ENCODE measurements around the gene NMUR1.

Gene NMUR1

DNA sequence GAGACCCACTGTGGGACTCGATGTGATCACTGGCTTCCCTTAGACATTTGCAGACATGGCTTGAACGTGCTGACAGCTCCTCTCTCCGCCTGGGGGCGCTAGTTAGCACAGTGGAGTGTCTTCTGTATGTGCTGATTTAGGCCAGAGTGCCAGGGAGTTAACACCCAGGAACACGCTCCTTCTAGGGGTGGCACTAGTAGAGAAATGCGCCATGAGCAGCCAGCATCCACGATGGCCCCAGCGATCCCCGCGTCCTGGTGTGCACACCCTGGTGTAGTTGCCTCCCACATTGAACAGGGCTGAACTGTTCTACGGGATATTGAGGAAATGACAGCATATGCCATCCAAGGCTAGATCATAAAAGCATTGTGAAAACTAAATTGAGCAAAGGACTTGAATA is 11.4 kb upstream of the NMUR1 start:
- peaks cover 4% of the 10 kb centered on the region; the same call in 1 of the 2 replicates for H3F3A ChIP-seq (ENCODE audit: insufficient read depth, low read length)
- H3K9me2 ChIP-seq (replicated peaks; ENCODE audit: insufficient read depth, low read length) = no peaks in the 10 kb centered on the region
- TF ChIP-seq, protein P1, sequence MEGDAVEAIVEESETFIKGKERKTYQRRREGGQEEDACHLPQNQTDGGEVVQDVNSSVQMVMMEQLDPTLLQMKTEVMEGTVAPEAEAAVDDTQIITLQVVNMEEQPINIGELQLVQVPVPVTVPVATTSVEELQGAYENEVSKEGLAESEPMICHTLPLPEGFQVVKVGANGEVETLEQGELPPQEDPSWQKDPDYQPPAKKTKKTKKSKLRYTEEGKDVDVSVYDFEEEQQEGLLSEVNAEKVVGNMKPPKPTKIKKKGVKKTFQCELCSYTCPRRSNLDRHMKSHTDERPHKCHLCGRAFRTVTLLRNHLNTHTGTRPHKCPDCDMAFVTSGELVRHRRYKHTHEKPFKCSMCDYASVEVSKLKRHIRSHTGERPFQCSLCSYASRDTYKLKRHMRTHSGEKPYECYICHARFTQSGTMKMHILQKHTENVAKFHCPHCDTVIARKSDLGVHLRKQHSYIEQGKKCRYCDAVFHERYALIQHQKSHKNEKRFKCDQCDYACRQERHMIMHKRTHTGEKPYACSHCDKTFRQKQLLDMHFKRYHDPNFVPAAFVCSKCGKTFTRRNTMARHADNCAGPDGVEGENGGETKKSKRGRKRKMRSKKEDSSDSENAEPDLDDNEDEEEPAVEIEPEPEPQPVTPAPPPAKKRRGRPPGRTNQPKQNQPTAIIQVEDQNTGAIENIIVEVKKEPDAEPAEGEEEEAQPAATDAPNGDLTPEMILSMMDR (IDR thresholded peaks at IDR 0.05; ENCODE audit: low read length) = 0 out of 2 replicates have a peak, but pooled peaks have one; percentile 8
- no peak for TF ChIP-seq EZH2 (optimal IDR thresholded peaks at IDR 0.05; ENCODE audit: low read depth, low read length)
- no peaks in the 10 kb centered on the region for H3K36me3 ChIP-seq (replicated peaks; ENCODE audit: insufficient read depth, low read length)
- no peak overlapping the region for H3K9ac ChIP-seq (ENCODE audit: low read length)
- peaks cover 14% of the 10 kb centered on the region for H3K4me1 ChIP-seq (ENCODE audit: low read length)
- DNase-seq = no peak
- H3K9me3 ChIP-seq (replicated peaks; ENCODE audit: insufficient read depth, low read length) = no peaks in the 10 kb centered on the region
- H3K4me3 ChIP-seq (ENCODE audit: low read length) = no peak overlapping the region
- no peak overlapping the region for H3K27ac ChIP-seq (ENCODE audit: low read length)
- no peaks in the 10 kb centered on the region for H4K20me1 ChIP-seq (ENCODE audit: insufficient read depth, low read length)
- no peak overlapping the region for H2AFZ ChIP-seq (ENCODE audit: low read length)
- H3K4me2 ChIP-seq (ENCODE audit: low read depth, low read length) = no peak overlapping the region
- no peaks in the 10 kb centered on the region for H3K79me2 ChIP-seq (ENCODE audit: low read length)
- no peaks in the 10 kb centered on the region; the same call in 1 of the 2 replicates for H3K27me3 ChIP-seq (replicated peaks; ENCODE audit: insufficient read depth, low read length)

DNA sequence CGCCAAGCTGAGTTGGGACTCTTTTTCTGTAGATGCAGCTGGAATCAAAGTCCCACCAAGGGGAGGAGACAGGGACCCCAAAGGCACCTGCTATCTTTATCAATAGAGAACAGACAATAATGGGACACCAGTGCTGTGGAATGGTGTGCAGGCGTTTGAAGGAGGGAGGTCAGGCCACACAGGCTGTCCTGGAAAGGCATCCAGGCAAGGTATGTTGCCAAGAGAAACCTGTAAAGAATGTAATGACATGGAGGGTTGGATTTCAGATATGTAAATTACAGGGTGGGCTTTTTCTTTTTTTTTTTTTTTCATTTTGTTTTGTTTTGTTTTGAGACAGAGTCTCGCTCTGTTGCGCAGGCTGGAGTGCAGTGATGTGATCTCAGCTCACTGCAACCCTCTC is 9.7 kb upstream of the NMUR1 start:
- H3F3A ChIP-seq (ENCODE audit: insufficient read depth, low read length) = no peaks in the 10 kb centered on the region
- DNase-seq = no peak
- H3K9me2 ChIP-seq (replicated peaks; ENCODE audit: insufficient read depth, low read length) = no peaks in the 10 kb centered on the region
- H3K4me2 ChIP-seq (ENCODE audit: low read depth, low read length) = no peak overlapping the region
- peaks cover under 1% of the 10 kb centered on the region for H3K4me1 ChIP-seq (ENCODE audit: low read length)
- H3K27ac ChIP-seq (ENCODE audit: low read length) = no peak overlapping the region
- TF ChIP-seq, protein P1 (IDR thresholded peaks at IDR 0.05; ENCODE audit: low read length) = no peak
- TF ChIP-seq EZH2phosphoT487 (IDR thresholded peaks at IDR 0.05; ENCODE audit: low read length) (no peak), EZH2 (optimal IDR thresholded peaks at IDR 0.05; ENCODE audit: low read depth, low read length) (no peak)
- H4K20me1 ChIP-seq (ENCODE audit: insufficient read depth, low read length) = no peaks in the 10 kb centered on the region
- H3K36me3 ChIP-seq (replicated peaks; ENCODE audit: insufficient read depth, low read length) = no peaks in the 10 kb centered on the region
- no peaks in the 10 kb centered on the region; the same call in 1 of the 2 replicates for H3K27me3 ChIP-seq (replicated peaks; ENCODE audit: insufficient read depth, low read length)
- no peak overlapping the region for H3K9ac ChIP-seq (ENCODE audit: low read length)
- H3K79me2 ChIP-seq (ENCODE audit: low read length) = no peaks in the 10 kb centered on the region
- no peaks in the 10 kb centered on the region for H3K9me3 ChIP-seq (replicated peaks; ENCODE audit: insufficient read depth, low read length)
- H3K4me3 ChIP-seq (ENCODE audit: low read length) = no peak overlapping the region
- H2AFZ ChIP-seq (ENCODE audit: low read length) = no peak overlapping the region

DNA sequence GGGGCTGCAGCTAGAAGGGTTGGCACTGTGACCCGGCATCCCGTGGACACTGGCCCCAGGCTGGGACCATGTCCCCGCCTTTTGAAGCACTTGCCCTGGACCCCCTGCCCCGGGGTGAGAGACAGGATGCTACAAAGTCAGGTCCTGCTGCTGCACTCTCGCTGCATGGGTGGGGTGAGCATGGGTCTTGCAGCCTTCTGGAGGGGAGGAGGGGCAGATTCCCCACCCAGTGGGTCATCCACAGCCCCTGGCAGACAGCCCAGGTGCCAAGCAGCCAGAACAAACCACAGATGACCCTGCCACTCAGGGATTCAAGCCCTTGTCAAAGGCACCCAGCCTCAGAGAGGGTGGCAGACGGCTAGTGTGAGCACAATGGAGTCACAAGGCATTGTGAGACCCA is 5.7 kb upstream of the NMUR1 start:
- no peaks in the 10 kb centered on the region for H3F3A ChIP-seq (ENCODE audit: insufficient read depth, low read length)
- H3K27ac ChIP-seq (ENCODE audit: low read length) = no peak overlapping the region
- H3K79me2 ChIP-seq (ENCODE audit: low read length) = no peaks in the 10 kb centered on the region
- H3K9me3 ChIP-seq (replicated peaks; ENCODE audit: insufficient read depth, low read length) = no peaks in the 10 kb centered on the region
- no peak overlapping the region for H3K4me3 ChIP-seq (ENCODE audit: low read length)
- H3K4me2 ChIP-seq (ENCODE audit: low read depth, low read length) = no peak overlapping the region
- H3K36me3 ChIP-seq (replicated peaks; ENCODE audit: insufficient read depth, low read length) = no peaks in the 10 kb centered on the region
- no peak overlapping the region for H3K9ac ChIP-seq (ENCODE audit: low read length)
- DNase-seq = no peak
- no peaks in the 10 kb centered on the region for H4K20me1 ChIP-seq (ENCODE audit: insufficient read depth, low read length)
- 0 out of 2 replicates have a peak, but pooled peaks cover 2% of the 10 kb centered on the region for H3K27me3 ChIP-seq (replicated peaks; ENCODE audit: insufficient read depth, low read length)
- no peaks in the 10 kb centered on the region for H3K4me1 ChIP-seq (ENCODE audit: low read length)
- TF ChIP-seq, protein P1 (IDR thresholded peaks at IDR 0.05; ENCODE audit: low read length) = no peak
- TF ChIP-seq EZH2 (optimal IDR thresholded peaks at IDR 0.05; ENCODE audit: low read depth, low read length) = no peak
- no peak overlapping the region for H2AFZ ChIP-seq (ENCODE audit: low read length)
- H3K9me2 ChIP-seq (replicated peaks; ENCODE audit: insufficient read depth, low read length) = no peaks in the 10 kb centered on the region
